ENCODE measurements around the gene MAGI2. TPM values are rescaled to one million over a fixed set of nuclear protein-coding genes. Genes with fewer than 3 reads are reported as not detected.

MAGI2 gene
- total RNA-seq, 1 donor from 2014 or later, result 13.3 TPM

- no peak overlapping the region for H3K4me3 Mint-ChIP-seq
- H3K27me3 Mint-ChIP-seq, result no peaks in the 10 kb centered on the region
- H3K27ac Mint-ChIP-seq, result no peak overlapping the region
- H3K4me1 Mint-ChIP-seq (ENCODE audit: unreplicated experiment), result no peaks in the 10 kb centered on the region
- TF ChIP-seq CTCF (conservative IDR thresholded peaks at IDR 0.05), result no peak
- H3K36me3 Mint-ChIP-seq, result no peaks in the 10 kb centered on the region
- no peak for DNase-seq (ENCODE audit: extremely low spot score, unreplicated experiment)
- no peaks in the 10 kb centered on the region for H3K9me3 Mint-ChIP-seq
Measured at GRCh38 chr7:79494046-79494445, 40.6 kb upstream of the MAGI2 start.

- no peaks in the 10 kb centered on the region for H3K4me1 Mint-ChIP-seq (ENCODE audit: unreplicated experiment)
- no peaks in the 10 kb centered on the region for H3K36me3 Mint-ChIP-seq
- H3K9me3 Mint-ChIP-seq, result no peaks in the 10 kb centered on the region
- no peak for TF ChIP-seq CTCF (conservative IDR thresholded peaks at IDR 0.05)
- DNase-seq (ENCODE audit: extremely low spot score, unreplicated experiment), result no peak
- H3K27ac Mint-ChIP-seq, result no peak overlapping the region
- H3K27me3 Mint-ChIP-seq, result no peaks in the 10 kb centered on the region
- no peak overlapping the region for H3K4me3 Mint-ChIP-seq
Measured at GRCh38 chr7:79489371-79489770, 35.9 kb upstream of the MAGI2 start.

- DNase-seq (ENCODE audit: extremely low spot score, unreplicated experiment), result no peak
- Mint-ChIP-seq H3K27ac (no peak overlapping the region), H3K27me3 (no peaks in the 10 kb centered on the region), H3K4me1 (ENCODE audit: unreplicated experiment) (no peaks in the 10 kb centered on the region), H3K4me3 (no peak overlapping the region), H3K36me3 (no peaks in the 10 kb centered on the region), H3K9me3 (no peaks in the 10 kb centered on the region)
- TF ChIP-seq CTCF (conservative IDR thresholded peaks at IDR 0.05), result no peak
Measured at GRCh38 chr7:79478386-79478785, 24.9 kb upstream of the MAGI2 start.

- no peak overlapping the region for H3K4me3 Mint-ChIP-seq
- no peaks in the 10 kb centered on the region for H3K9me3 Mint-ChIP-seq
- no peaks in the 10 kb centered on the region for H3K4me1 Mint-ChIP-seq (ENCODE audit: unreplicated experiment)
Measured at GRCh38 chr7:79475455-79475854, 22.0 kb upstream of the MAGI2 start.

GRCh38 chr7:79471699-79472098, 18.2 kb upstream of the MAGI2 start:
- no peak for DNase-seq (ENCODE audit: extremely low spot score, unreplicated experiment)
- Mint-ChIP-seq H3K27me3 (no peaks in the 10 kb centered on the region), H3K4me1 (ENCODE audit: unreplicated experiment) (no peaks in the 10 kb centered on the region), H3K36me3 (no peaks in the 10 kb centered on the region), H3K9me3 (no peaks in the 10 kb centered on the region), H3K4me3 (no peak overlapping the region), H3K27ac (no peak overlapping the region)
- no peak for TF ChIP-seq CTCF (conservative IDR thresholded peaks at IDR 0.05)

More at GRCh38 chr7:79475455-79475854, 22.0 kb upstream of the MAGI2 start:
- Mint-ChIP-seq H3K27me3 (no peaks in the 10 kb centered on the region), H3K36me3 (no peaks in the 10 kb centered on the region), H3K27ac (no peak overlapping the region)
- DNase-seq (ENCODE audit: extremely low spot score, unreplicated experiment), result no peak
- TF ChIP-seq CTCF (conservative IDR thresholded peaks at IDR 0.05), result no peak

- Mint-ChIP-seq H3K4me3 (no peak overlapping the region), H3K36me3 (no peaks in the 10 kb centered on the region), H3K27ac (no peak overlapping the region), H3K4me1 (ENCODE audit: unreplicated experiment) (no peaks in the 10 kb centered on the region), H3K9me3 (no peaks in the 10 kb centered on the region), H3K27me3 (no peaks in the 10 kb centered on the region)
- DNase-seq (ENCODE audit: extremely low spot score, unreplicated experiment), result no peak
- TF ChIP-seq CTCF (conservative IDR thresholded peaks at IDR 0.05), result no peak
Measured at GRCh38 chr7:79471283-79471682, 17.8 kb upstream of the MAGI2 start.
